WTC11 (cell line): ENCODE results near the gene SEC24C.

Experiments
- CREM ChIP-seq: sonication (generic); formaldehyde crosslinking; IDR thresholded peaks from 2 replicates; pipeline ENCODE4 v1.8.1; 2022; ENCODE audit warnings: mild to moderate bottlenecking, missing genetic modification reagents, moderate library complexity
- FOXP1 ChIP-seq: sonication (generic); formaldehyde crosslinking; IDR thresholded peaks from 2 replicates; pipeline ENCODE4 v1.8.0; 2022; ENCODE audit warnings: missing genetic modification reagents, mild to moderate bottlenecking, moderate library complexity, borderline replicate concordance
- NR1H2 ChIP-seq: sonication (generic); formaldehyde crosslinking; IDR thresholded peaks from 2 replicates; pipeline ENCODE4 v1.9.0; 2021; ENCODE audit warnings: mild to moderate bottlenecking, moderate library complexity, missing genetic modification reagents
- TP53 ChIP-seq: sonication (generic); formaldehyde crosslinking; IDR thresholded peaks from 2 replicates; pipeline ENCODE4 v1.8.1; 2023; ENCODE audit warnings: mild to moderate bottlenecking, missing genetic modification reagents
- TF ChIP-seq, protein P1 (sequence below): fragments of 200-600 bp; IDR thresholded peaks from 2 replicates; pipeline ENCODE4 v1.8.0; 2022; ENCODE audit warnings: antibody characterized with exemption
- TF ChIP-seq, protein P2 (sequence below): sonication (generic); formaldehyde crosslinking; IDR thresholded peaks from 2 replicates; pipeline ENCODE4 v1.8.1; 2023; ENCODE audit warnings: mild to moderate bottlenecking, missing genetic modification reagents
- TF ChIP-seq, protein P3 (sequence below): sonication (generic); formaldehyde crosslinking; IDR thresholded peaks from 2 replicates; pipeline ENCODE4 v1.8.1; 2023; ENCODE audit warnings: mild to moderate bottlenecking, missing genetic modification reagents, moderate library complexity

DNA sequence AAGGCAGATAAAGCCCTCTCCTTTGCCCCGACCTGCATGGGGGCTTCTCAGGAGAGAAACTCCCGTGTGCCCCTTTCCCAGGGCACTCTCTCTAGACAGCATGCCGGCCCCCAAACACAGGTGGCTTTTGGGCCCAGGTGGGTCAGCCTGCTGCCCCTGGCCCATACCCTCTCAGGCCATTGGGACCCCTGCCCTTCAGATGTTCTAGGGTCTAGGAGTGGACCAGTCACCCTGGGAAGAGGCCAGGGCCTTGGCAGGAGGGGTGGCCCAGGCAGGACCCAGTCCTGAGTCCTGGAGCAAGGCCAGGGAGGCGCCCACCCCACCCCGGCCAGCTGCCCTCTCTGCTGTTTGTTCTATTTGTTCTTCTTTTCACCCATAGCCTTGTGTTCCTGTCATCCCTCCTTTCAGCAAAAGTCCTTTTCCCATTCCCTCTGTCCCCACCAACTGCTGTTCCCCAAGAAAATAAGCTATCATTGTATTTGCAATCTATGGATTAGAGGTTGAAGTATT is 9.3 kb upstream of the SEC24C start:
- TF ChIP-seq, protein P1, sequence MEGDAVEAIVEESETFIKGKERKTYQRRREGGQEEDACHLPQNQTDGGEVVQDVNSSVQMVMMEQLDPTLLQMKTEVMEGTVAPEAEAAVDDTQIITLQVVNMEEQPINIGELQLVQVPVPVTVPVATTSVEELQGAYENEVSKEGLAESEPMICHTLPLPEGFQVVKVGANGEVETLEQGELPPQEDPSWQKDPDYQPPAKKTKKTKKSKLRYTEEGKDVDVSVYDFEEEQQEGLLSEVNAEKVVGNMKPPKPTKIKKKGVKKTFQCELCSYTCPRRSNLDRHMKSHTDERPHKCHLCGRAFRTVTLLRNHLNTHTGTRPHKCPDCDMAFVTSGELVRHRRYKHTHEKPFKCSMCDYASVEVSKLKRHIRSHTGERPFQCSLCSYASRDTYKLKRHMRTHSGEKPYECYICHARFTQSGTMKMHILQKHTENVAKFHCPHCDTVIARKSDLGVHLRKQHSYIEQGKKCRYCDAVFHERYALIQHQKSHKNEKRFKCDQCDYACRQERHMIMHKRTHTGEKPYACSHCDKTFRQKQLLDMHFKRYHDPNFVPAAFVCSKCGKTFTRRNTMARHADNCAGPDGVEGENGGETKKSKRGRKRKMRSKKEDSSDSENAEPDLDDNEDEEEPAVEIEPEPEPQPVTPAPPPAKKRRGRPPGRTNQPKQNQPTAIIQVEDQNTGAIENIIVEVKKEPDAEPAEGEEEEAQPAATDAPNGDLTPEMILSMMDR = no peak
- TF ChIP-seq NR1H2 (CRISPR knock-in tag) (no peak), TP53 (CRISPR knock-in tag) (no peak), FOXP1 (CRISPR knock-in tag) (no peak), CREM (CRISPR knock-in tag) (no peak)
- TF ChIP-seq, protein P2, sequence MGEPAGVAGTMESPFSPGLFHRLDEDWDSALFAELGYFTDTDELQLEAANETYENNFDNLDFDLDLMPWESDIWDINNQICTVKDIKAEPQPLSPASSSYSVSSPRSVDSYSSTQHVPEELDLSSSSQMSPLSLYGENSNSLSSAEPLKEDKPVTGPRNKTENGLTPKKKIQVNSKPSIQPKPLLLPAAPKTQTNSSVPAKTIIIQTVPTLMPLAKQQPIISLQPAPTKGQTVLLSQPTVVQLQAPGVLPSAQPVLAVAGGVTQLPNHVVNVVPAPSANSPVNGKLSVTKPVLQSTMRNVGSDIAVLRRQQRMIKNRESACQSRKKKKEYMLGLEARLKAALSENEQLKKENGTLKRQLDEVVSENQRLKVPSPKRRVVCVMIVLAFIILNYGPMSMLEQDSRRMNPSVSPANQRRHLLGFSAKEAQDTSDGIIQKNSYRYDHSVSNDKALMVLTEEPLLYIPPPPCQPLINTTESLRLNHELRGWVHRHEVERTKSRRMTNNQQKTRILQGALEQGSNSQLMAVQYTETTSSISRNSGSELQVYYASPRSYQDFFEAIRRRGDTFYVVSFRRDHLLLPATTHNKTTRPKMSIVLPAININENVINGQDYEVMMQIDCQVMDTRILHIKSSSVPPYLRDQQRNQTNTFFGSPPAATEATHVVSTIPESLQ (CRISPR knock-in tag) = no peak
- TF ChIP-seq, protein P3, sequence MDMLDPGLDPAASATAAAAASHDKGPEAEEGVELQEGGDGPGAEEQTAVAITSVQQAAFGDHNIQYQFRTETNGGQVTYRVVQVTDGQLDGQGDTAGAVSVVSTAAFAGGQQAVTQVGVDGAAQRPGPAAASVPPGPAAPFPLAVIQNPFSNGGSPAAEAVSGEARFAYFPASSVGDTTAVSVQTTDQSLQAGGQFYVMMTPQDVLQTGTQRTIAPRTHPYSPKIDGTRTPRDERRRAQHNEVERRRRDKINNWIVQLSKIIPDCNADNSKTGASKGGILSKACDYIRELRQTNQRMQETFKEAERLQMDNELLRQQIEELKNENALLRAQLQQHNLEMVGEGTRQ (CRISPR knock-in tag) = no peak
